ENCODE results near the gene RUSC1.
"Not testable (repeated sequence)": the region's sequence is repeated elsewhere in the genome, so short reads cannot be mapped to it uniquely, and the experiment has no call there.

RUSC1 gene

DNA sequence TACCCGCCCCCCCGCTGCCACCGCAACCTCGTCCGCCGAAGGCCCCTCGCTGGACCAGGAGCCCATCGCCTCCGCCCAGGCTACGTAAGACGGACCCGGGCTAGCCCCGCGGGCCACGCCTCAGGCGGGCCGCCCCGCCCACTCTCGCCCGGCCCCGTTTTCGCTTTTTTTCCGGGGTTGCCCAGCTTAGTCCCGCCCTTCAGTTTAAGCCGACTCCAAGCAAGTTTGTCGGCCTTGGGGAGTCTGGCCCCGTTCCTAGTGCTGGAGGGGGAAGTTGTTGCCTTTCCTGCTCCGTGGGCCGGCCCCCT is 3.0 kb downstream of the RUSC1 start:
- peak; percentile 91 for DNase-seq

DNA sequence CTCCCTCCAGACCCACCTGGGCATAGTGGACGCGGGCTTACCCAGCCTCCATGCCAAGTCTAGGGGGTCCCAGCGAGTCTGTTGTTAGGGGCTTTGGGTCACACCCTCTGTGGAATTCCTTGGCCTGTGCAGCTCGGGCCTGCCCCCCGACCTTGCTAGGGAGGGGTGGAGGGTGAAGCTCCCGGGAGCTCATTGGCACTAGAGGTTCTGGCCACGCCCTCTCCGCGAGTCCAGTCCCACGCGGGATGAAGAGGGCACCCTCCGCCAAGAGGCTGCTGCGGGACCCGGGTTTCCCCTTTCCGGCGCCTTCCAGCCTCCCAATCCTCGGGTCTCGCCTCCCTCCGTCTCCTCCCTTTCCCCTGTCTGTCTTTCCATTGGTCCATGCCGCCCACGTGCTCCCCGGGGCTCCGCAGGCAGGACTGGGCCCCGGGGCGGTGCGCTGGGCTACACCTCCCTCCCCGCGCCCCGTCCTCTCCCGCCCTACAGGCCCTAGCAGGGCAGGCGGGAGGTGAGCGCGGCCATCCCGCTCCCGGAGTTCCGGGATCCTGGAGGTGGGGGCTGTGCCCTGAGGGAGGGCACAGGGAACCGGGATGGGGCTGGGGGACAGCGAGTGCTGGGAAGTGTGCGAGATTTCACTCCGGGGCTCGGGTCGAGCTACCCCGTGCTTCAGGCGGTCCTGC is 3.5 kb downstream of the RUSC1 start:
- peak; percentile 98 for DNase-seq

DNA sequence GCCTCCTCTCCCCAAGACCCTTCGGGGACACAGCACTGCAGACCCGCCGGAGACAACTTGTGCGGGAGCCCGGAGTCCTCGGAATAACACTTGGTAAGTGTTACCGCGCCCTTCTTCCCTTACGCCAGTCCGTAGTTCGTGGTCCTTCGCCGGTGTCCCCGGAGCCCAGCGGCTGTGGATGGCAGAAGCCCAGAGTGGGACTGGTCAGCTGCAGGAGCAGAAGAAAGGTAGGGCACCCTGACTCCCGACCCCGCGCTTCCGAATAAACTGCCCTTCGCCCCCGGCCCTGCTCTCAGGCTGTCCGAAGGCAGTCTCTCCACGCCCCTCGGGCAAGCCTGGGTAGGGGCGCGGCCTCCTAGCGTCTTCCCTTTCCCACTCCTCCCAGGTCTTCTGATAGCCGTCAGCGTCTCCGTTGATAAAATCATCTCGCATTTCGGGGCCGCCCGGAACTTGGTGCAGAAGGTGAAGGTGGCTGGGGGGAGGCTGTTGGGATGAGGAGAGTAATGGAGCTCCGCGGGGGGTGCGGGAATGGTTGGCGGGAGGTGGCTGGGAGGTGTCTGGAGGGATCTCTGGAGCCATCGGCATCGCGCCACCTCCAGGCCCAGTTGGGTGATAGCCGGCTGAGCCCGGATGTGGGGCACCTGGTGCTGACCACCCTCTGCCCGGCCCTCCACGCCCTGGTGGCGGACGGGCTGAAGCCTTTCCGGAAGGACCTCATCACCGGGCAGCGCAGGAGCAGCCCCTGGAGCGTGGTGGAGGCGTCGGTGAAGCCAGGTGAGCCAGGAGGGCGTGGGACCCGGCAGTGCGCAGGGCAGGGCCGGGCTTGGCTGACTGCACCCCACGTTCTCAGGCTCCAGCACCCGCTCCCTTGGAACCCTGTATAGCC is 4.3 kb downstream of the RUSC1 start:
- peak in 1 of 2 donors; percentile 45 for DNase-seq

DNA sequence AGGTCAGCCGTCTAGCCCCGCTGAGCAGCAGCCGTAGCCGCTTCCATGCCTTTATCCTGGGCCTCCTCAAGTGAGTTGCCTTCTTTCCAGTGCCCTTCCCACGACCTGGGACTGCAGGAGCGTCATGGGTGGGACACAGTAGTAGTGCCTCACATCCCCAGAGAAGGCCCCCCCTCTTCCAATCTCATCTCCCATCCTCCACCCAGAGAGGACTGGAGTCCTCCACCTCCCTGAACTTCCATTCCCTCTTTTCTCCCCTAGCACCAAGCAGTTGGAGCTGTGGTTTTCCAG is 4.9 kb downstream of the RUSC1 start:
- DNase-seq = no peak

DNA sequence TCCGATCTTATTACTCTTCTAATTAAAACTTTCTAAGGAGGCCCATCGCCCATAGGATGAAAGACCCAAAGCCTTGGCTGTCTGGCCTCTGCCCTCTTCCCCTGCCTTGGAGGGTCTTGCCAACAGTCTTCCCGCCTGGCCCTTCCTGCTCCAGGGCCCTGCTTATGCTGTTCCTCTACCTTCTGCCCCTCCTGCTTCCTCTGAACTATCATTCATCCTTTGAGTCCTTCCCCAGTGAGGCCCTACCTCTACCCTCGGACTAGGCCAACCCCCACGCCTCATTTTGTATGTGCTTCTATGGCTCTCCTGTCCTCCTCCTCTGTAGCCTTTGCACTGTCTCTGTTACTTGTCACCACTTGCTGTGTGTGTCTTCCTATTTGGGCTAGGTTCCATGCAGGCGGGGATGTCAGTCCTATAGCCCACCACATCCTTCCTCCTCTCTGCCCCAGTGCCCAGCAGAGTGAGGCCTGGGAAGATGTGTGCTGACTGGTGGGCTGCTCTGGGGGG is 5.4 kb downstream of the RUSC1 start:
- no peak for DNase-seq

DNA sequence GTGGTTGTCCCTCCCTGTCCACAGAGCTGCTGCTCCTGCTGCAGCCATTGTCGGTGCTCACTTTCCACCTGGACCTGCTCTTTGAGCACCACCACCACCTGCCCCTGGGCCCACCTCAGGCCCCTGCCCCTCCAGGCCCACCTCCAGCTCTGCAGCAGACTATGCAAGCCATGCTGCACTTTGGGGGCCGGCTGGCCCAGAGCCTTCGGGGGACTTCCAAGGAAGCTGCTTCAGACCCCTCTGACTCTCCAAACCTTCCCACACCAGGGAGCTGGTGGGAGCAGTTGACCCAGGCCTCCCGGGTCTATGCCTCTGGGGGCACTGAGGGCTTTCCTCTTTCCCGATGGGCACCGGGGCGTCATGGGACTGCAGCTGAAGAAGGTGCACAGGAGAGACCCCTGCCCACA is 5.9 kb downstream of the RUSC1 start:
- no peak for DNase-seq

DNA sequence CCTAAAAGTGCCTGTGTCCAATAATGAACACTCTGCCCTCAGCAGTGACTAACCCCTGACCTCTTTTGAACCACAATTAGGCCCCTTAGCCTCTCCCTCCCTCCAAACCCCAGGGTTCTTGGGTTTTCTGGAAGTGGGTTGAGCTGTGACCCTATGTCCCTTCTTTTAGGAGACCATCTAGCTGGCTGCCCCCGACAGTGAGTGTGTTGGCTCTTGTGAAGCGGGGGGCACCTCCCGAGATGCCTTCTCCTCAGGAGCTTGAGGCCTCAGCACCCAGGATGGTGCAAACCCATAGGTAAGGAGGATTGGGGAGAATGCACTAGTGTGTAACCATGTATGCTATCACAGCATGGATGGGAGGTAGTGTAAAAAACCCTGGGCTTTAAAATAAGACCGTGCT is 7.3 kb downstream of the RUSC1 start:
- no peak for DNase-seq

DNA sequence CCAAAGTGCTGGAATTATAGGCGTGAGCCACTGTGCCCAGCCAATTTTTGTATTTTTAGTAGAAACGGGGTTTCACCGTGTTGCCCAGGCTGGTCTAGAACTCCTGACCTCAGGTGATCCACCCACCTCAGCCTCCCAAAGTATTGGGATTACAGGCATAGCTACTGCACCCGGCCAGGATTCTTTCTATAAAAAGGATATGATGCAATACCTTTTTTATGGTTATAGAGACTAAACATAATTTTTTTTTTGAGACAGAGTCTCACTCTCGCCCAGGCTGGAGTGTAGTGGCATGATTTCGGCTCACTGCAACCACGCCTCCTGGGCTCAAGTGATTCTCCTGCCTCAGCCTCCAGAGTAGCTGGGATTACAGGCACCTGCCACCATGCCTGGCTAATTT is 8.2 kb downstream of the RUSC1 start:
- DNase-seq = not testable (repeated sequence)

DNA sequence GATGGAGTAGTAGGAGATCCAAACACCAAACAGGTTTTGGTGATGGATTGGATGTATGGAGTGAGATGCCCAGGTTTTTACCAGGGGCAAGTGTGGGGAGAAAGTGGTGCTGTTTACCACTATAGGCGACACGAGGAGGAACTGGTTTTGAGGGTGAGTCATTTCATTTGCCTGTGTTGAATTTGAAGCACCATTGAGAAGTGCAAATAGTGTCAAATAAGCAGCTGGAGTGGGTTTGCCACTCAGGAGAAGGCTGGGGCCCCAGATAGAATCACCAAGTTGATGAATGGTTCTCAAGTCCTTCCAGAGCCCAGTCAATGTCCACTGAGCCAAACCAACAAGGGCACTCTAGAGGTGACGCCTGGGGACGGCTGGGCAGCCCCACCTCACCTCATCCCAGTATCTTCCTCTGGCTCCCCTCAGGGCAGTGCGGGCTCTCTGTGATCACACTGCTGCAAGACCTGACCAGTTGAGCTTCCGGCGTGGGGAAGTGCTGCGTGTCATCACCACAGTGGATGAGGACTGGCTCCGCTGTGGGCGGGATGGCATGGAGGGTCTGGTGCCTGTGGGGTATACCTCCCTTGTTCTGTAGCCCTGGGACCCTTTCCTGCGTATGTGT is 9.4 kb downstream of the RUSC1 start:
- no peak for DNase-seq

DNA sequence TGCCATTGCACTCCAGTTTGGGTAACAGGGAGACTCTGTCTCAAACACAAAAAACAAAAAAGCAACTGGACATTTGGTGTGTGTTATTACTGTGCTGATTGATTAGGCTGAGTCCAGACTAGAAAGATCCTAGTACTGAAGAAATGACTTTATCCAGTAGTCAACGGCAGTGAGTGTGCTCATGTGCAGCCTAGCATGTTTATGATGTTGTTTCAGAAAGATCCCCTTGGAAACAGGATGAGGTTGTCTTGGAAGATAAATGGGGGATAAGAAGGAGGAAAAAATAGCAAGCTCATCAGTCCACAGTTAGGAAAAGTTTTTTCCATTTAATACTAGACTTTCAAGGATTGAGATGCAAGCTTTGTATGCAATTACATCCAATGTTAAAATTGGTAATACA is 14.3 kb downstream of the RUSC1 start:
- no peak for DNase-seq

DNA sequence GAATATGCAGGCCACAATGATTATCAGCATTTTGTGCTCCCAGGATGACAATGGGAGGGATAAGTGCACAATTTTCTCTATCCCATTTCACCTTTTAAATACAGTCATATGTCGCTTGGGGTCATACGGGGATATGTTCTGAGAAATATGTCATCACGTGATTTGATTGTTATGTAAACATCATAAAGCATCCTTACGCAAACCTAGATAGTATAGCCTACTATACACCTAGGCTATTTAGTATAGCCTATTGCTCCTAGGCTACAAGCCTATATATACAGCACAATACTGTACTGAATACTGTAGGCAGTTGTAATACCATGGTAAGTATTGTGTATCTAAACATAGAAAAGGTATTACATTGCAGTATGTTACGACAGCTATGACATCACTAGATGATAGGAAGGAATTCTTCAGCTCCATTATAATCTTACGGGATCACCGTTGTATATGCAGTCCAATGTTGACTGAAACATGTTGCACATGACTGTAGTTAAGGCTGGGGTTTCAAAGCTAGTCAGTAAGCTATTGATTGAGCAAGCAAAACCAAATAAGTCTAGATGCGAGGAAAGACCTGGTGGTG is 18.9 kb downstream of the RUSC1 start:
- no peak for DNase-seq

DNA sequence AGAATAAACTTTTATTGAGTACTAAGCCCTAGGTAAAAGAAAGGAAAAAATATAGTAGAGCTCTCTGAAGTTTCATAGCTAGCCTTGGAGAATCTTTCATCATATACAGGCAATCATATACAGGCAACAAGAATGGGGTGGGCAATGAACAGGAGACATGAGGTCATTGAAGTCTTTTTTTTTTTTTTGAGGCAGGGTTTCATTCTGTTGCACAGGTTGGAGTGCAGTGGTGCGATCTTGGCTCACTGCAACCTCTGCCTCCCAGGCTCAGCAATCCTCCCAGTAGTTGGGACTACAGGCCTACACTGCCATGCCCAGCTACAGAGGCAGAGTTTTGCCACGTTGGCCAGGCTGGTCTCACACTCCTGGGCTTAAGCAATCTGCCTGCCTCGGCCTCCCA is 22.1 kb downstream of the RUSC1 start:
- no peak for DNase-seq

DNA sequence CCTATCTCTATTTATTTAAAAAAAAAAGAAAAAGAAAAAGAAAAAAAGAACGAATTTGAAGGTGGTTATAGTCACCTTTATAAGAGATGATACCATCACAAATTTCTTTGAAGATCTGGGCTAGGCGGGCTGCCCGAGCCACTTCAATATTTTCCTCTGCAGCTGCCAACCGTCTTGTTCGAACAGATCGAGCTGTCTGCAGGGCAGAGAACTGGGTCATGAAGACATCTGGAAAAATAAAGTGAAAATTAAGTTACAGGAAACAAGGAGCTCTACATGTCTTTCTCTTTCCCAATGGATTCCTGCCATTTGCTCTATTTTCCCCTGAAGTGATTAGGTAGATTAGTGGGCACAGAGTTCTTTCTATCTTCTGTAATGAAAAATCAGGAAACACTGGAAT is 31.9 kb downstream of the RUSC1 start:
- DNase-seq = no peak

DNA sequence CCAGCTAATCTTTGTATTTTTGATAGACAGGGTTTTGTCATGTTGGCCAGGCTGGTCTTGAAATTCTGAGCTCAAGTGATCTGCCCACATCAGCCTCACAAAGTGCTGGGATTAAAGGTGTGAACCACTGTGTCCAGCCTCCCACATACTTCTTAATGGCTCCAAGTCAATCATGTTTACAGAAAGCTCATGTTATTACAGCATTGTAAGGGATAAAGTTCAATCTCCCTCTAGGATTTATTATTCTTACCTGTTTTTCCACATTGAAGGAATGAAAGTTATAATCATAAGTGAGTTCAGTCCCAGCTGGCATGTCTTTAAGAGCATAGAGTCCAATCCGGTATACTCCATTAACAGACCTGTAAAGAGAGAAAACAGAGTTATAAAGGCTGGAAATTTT is 39.4 kb downstream of the RUSC1 start:
- no peak for DNase-seq

DNA sequence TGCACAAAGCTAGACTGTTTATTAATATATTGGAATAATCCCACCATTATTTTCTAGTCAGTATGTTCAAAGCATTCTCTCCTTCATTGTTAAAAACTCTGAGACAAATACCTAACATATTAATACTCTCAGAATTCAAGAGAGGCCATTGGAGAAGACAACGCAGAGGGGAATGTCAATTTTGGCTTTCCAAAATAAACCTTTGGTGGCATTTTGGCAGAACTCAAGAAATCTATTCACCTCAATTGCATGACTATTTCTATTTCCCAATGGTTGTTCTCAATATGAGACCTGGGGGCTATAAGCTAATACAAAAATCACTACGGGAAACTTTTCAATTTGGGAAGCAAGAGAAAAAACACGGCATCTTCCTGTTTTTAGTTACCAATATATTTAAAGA is 58.5 kb downstream of the RUSC1 start:
- DNase-seq = no peak

DNA sequence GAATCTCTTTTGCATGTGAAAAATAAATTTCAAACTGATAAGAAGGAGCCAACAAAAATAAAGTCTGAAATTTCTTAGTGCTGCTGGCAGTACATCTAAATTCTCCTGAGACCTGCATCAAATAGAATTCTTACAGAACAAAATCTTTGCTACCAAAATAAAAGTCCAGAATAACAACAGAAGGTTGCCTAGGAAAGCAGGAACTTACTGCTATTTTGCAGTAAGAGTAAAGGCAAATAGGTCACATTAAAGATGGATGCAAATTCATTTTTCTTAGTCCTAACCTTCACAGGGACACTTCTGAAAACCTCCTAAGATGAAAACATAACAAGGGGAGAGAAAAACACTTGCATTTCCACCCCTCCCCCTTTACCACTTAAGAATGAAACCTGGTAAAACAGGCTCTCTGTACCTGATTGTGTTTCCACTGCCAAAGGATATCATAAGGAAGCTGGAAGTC is 59.0 kb downstream of the RUSC1 start:
- peak in 1 of 2 donors; percentile 6 for DNase-seq

Data from inflammatory macrophage (primary cell).